HepG2 (cell line): ENCODE results near the gene HIBADH. TPM values are rescaled to one million over a fixed set of nuclear protein-coding genes. Genes with fewer than 3 reads are reported as not detected.

Source experiments
- AGO1 ChIP-seq: fragments of 200-400 bp; formaldehyde crosslinking; IDR thresholded peaks from 2 replicates; pipeline ENCODE4 v1.6.1; 2017; ENCODE audit warnings: mild to moderate bottlenecking, low read depth, low read length, moderate library complexity; ENCODE audit not compliant: poor library complexity, severe bottlenecking
- HMGXB3 ChIP-seq: sonication (generic); formaldehyde crosslinking; IDR thresholded peaks from 2 replicates; pipeline ENCODE4 v1.4.0; 2020; ENCODE audit warnings: missing genetic modification reagents, borderline replicate concordance
- KDM2A ChIP-seq: sonication (generic); formaldehyde crosslinking; IDR thresholded peaks from 2 replicates; pipeline ENCODE4 v1.4.0; 2020; ENCODE audit warnings: low read depth, missing genetic modification reagents, borderline replicate concordance
- KLF11 ChIP-seq: IDR thresholded peaks from 2 replicates; pipeline ENCODE4 v1.6.1; 2016; ENCODE audit warnings: missing compliant biosample characterization
- LCORL ChIP-seq, 2 experiments: fragments of 450-650 bp in 1 of 2; sonication (generic) in 1 of 2; formaldehyde crosslinking in 1 of 2; IDR thresholded peaks; 2 replicates each; pipeline versions ENCODE4 v1.5.0 to v1.6.1; 2017 to 2020; ENCODE audit warnings: antibody characterized with exemption in 1 of 2, missing genetic modification reagents in 1 of 2
- NR3C1 ChIP-seq: sonication (generic); formaldehyde crosslinking; IDR thresholded peaks from 2 replicates; pipeline ENCODE4 v1.4.0; 2020; ENCODE audit warnings: missing genetic modification reagents
- PHF21A ChIP-seq: sonication (generic); formaldehyde crosslinking; IDR thresholded peaks from 2 replicates; pipeline ENCODE4 v1.5.0; 2020; ENCODE audit warnings: mild to moderate bottlenecking, missing genetic modification reagents
- U2AF1 ChIP-seq: fragments of 200-400 bp; formaldehyde crosslinking; optimal IDR thresholded peaks from 2 replicates; pipeline ENCODE3; 2017; ENCODE audit warnings: mild to moderate bottlenecking, low read depth, low read length
- ZFX ChIP-seq: sonication (generic); formaldehyde crosslinking; IDR thresholded peaks from 2 replicates; pipeline ENCODE4 v1.4.0; 2020; ENCODE audit warnings: mild to moderate bottlenecking, low read depth, missing genetic modification reagents, moderate library complexity
- ZNF572 ChIP-seq: sonication (generic); formaldehyde crosslinking; IDR thresholded peaks from 2 replicates; pipeline ENCODE4 v1.5.1; 2020; ENCODE audit warnings: mild to moderate bottlenecking, missing genetic modification reagents
- ZNF574 ChIP-seq: sonication (generic); formaldehyde crosslinking; IDR thresholded peaks from 2 replicates; pipeline ENCODE4 v1.4.0; 2020; ENCODE audit warnings: missing genetic modification reagents
- polyA plus RNA-seq, 8 experiments: library from polyadenylated mRNA; depleted of rRNA in 3 of 8; stranded (reverse) in 7 of 8; unstranded in 1 of 8; fragments of >200 nt; fragmentation: Illumina TruSeq in 4 of 8; extraction: Trizol in 4 of 8; gene quantifications; 2 replicates each; pipeline versions ENCODE4 v1.2.1 to v1.2.3, GENCODE V29; 2011 to 2016; ENCODE audit warnings: low read depth in 4 of 8, missing spikeins in 1 of 8, mixed read lengths in 1 of 8; ENCODE audit not compliant: insufficient read depth in 1 of 8
- total RNA-seq, 5 experiments: library from RNA; depleted of rRNA; stranded (reverse); fragments of >200 nt; fragmentation: Illumina TruSeq; extraction: Trizol; gene quantifications; 2 replicates each; pipeline ENCODE4 v1.2.3, GENCODE V29; 2016; ENCODE audit warnings: low read depth in 1 of 5
- TF ChIP-seq, protein P1 (sequence below): sonication (generic); formaldehyde crosslinking; IDR thresholded peaks from 2 replicates; pipeline ENCODE4 v1.4.0; 2020; ENCODE audit warnings: mild to moderate bottlenecking, missing genetic modification reagents
- TF ChIP-seq, protein P2 (sequence below): sonication (generic); formaldehyde crosslinking; IDR thresholded peaks from 2 replicates; pipeline ENCODE4 v1.9.0; 2021; ENCODE audit warnings: missing genetic modification reagents, borderline replicate concordance
- TF ChIP-seq, protein P3 (sequence below): sonication (generic); formaldehyde crosslinking; IDR thresholded peaks from 2 replicates; pipeline ENCODE4 v1.5.0; 2020; ENCODE audit warnings: mild to moderate bottlenecking, missing genetic modification reagents

Gene HIBADH
- total and polyA plus RNA-seq, 2 of the 13 experiments (the other 11 are each of a cell fraction or from before 2014, with no cell fraction given) = 49.9 to 59.5 TPM

GRCh38 chr7:27693794-27694193 lies 31.1 kb upstream of the HIBADH start (continued):
- TF ChIP-seq HMGXB3 (CRISPR knock-in tag) (peak; percentile 71; the same call in 1 of the 2 replicates), KLF11 (CRISPR knock-in tag) (0 out of 2 replicates have a peak, but pooled peaks have one; percentile 63), ZNF574 (CRISPR knock-in tag) (0 out of 2 replicates have a peak, but pooled peaks have one; percentile 37), LCORL (IDR thresholded peaks at IDR 0.05) (no peak), LCORL (CRISPR knock-in tag; IDR thresholded peaks at IDR 0.05) (peak; percentile 77), AGO1 (no peak), U2AF1 (no peak), ZNF572 (CRISPR knock-in tag) (no peak), NR3C1 (no peak), KDM2A (CRISPR knock-in tag) (no peak), ZFX (CRISPR knock-in tag) (peak; percentile 64), PHF21A (CRISPR knock-in tag) (no peak)
- TF ChIP-seq, protein P1, sequence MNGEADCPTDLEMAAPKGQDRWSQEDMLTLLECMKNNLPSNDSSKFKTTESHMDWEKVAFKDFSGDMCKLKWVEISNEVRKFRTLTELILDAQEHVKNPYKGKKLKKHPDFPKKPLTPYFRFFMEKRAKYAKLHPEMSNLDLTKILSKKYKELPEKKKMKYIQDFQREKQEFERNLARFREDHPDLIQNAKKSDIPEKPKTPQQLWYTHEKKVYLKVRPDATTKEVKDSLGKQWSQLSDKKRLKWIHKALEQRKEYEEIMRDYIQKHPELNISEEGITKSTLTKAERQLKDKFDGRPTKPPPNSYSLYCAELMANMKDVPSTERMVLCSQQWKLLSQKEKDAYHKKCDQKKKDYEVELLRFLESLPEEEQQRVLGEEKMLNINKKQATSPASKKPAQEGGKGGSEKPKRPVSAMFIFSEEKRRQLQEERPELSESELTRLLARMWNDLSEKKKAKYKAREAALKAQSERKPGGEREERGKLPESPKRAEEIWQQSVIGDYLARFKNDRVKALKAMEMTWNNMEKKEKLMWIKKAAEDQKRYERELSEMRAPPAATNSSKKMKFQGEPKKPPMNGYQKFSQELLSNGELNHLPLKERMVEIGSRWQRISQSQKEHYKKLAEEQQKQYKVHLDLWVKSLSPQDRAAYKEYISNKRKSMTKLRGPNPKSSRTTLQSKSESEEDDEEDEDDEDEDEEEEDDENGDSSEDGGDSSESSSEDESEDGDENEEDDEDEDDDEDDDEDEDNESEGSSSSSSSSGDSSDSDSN (CRISPR knock-in tag) = no peak
- TF ChIP-seq, protein P2, sequence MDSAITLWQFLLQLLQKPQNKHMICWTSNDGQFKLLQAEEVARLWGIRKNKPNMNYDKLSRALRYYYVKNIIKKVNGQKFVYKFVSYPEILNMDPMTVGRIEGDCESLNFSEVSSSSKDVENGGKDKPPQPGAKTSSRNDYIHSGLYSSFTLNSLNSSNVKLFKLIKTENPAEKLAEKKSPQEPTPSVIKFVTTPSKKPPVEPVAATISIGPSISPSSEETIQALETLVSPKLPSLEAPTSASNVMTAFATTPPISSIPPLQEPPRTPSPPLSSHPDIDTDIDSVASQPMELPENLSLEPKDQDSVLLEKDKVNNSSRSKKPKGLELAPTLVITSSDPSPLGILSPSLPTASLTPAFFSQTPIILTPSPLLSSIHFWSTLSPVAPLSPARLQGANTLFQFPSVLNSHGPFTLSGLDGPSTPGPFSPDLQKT = no peak
- TF ChIP-seq, protein P3, sequence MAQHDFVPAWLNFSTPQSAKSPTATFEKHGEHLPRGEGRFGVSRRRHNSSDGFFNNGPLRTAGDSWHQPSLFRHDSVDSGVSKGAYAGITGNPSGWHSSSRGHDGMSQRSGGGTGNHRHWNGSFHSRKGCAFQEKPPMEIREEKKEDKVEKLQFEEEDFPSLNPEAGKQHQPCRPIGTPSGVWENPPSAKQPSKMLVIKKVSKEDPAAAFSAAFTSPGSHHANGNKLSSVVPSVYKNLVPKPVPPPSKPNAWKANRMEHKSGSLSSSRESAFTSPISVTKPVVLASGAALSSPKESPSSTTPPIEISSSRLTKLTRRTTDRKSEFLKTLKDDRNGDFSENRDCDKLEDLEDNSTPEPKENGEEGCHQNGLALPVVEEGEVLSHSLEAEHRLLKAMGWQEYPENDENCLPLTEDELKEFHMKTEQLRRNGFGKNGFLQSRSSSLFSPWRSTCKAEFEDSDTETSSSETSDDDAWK (CRISPR knock-in tag) = no peak
